ENCODE measurements around the gene ABHD6. TPM values are rescaled to one million over a fixed set of nuclear protein-coding genes. Genes with fewer than 3 reads are reported as not detected.

Gene ABHD6
- total RNA-seq, 2 donors from 2014 or later: 7.5 to 8.6 TPM

DNA sequence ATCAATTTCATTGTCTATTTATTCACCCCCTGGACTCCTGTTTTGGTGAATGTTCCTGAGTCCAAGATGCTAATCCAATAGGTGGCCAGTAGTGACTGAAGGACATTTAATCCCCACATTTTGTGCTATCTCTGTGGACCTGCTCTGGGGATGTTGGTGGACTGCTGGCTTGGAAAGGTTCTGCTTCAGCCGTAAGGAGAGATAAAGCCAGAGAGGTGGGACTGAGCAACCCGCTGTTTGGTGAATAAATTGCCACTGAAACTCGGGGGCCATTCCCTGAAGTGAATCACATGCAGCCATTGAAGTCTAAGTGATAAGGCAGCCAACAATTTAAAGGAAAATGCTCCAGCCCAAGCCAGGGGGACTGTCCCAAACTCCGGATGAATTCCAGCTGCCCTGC, 1.6 kb upstream of the ABHD6 start:
- TF ChIP-seq, protein P1, sequence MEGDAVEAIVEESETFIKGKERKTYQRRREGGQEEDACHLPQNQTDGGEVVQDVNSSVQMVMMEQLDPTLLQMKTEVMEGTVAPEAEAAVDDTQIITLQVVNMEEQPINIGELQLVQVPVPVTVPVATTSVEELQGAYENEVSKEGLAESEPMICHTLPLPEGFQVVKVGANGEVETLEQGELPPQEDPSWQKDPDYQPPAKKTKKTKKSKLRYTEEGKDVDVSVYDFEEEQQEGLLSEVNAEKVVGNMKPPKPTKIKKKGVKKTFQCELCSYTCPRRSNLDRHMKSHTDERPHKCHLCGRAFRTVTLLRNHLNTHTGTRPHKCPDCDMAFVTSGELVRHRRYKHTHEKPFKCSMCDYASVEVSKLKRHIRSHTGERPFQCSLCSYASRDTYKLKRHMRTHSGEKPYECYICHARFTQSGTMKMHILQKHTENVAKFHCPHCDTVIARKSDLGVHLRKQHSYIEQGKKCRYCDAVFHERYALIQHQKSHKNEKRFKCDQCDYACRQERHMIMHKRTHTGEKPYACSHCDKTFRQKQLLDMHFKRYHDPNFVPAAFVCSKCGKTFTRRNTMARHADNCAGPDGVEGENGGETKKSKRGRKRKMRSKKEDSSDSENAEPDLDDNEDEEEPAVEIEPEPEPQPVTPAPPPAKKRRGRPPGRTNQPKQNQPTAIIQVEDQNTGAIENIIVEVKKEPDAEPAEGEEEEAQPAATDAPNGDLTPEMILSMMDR (conservative IDR thresholded peaks at IDR 0.05): no peak
- H3K4me1 ChIP-seq (ENCODE audit: control insufficient read depth, insufficient read depth, low read length): no peaks in the 10 kb centered on the region
- Mint-ChIP-seq H3K4me3 (peak overlapping the region; percentile 80), H3K36me3 (ENCODE audit: low read depth) (no peaks in the 10 kb centered on the region), H3K27ac (no peak overlapping the region), H3K9me3 (no peaks in the 10 kb centered on the region), H3K4me1 (peaks cover 20% of the 10 kb centered on the region), H3K27me3 (ENCODE audit: insufficient read depth) (peaks cover 30% of the 10 kb centered on the region)
- H3K27ac ChIP-seq (ENCODE audit: low read depth, low read length): no peak overlapping the region
- no peak overlapping the region for H3K9ac ChIP-seq (ENCODE audit: extremely low read depth, low read length, poor library complexity, severe bottlenecking)
- no peaks in the 10 kb centered on the region for H3K9me3 ChIP-seq (ENCODE audit: control insufficient read depth, low read length)
- DNase-seq: no peak
- no peak overlapping the region for H3K4me3 ChIP-seq (ENCODE audit: low read length)
- no peaks in the 10 kb centered on the region for H3K36me3 ChIP-seq (ENCODE audit: control insufficient read depth, insufficient read depth, low read length)
- H3K27me3 ChIP-seq (ENCODE audit: control insufficient read depth, insufficient read depth, low read length, poor library complexity, severe bottlenecking): peaks cover 52% of the 10 kb centered on the region
- WGBS, 2 experiments (ENCODE audit: insufficient coverage in 1 of 2, insufficient read length in 1 of 2): 84% methylated on average over 4 of the region's 4 CpGs

DNA sequence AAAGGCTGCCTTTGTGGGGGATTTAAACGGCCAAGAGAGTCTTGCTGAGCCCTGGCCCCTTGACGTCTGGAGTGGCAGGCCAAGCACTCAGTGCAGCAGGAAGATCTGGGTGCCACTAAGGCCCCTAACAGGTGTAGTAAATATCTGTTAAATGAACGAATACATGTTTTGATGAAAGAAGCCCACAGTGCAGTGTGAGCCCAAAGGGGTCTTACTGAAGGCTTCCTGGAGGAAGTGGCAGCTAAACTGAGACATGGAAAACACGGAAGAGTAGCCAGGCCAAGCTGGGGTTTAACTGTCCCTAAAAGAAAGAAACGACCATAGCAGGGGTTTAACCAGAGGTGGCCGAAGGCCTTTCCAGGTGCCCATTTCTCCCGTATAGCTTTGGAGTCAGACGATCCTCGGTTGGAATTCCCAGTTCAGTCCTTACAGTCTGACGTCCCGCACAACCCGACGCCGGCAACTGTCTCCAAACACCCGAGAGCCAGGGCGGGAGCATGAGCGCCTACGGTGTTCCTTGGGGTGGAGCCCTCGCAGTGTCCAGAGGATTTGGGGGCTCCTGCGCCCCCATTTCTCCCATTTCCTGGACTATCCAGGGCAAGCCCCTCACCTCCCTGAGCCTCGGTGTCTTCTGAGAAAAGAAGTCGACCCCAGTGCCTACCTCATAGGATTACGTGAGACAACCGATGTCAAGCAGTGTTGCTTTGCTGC, 910 bp upstream of the ABHD6 start:
- Mint-ChIP-seq H3K27me3 (ENCODE audit: insufficient read depth) (peaks cover 30% of the 10 kb centered on the region), H3K4me3 (peak overlapping the region; percentile 80), H3K9me3 (no peaks in the 10 kb centered on the region), H3K27ac (peak overlapping the region; percentile 90), H3K36me3 (ENCODE audit: low read depth) (no peaks in the 10 kb centered on the region), H3K4me1 (peaks cover 20% of the 10 kb centered on the region)
- Histone ChIP-seq H3K9ac (ENCODE audit: extremely low read depth, low read length, poor library complexity, severe bottlenecking) (no peak overlapping the region), H3K27me3 (ENCODE audit: control insufficient read depth, insufficient read depth, low read length, poor library complexity, severe bottlenecking) (peaks cover 44% of the 10 kb centered on the region), H3K27ac (ENCODE audit: low read depth, low read length) (no peak overlapping the region), H3K9me3 (ENCODE audit: control insufficient read depth, low read length) (no peaks in the 10 kb centered on the region), H3K4me1 (ENCODE audit: control insufficient read depth, insufficient read depth, low read length) (no peaks in the 10 kb centered on the region), H3K36me3 (ENCODE audit: control insufficient read depth, insufficient read depth, low read length) (no peaks in the 10 kb centered on the region), H3K4me3 (ENCODE audit: low read length) (peak overlapping the region; percentile 86)
- TF ChIP-seq, protein P1 (conservative IDR thresholded peaks at IDR 0.05): no peak
- WGBS, 2 experiments (ENCODE audit: insufficient coverage in 1 of 2, insufficient read length in 1 of 2): 30 to 41% methylated on average over 13 to 24 of the region's 24 CpGs
- peak; percentile 80 for DNase-seq

DNA sequence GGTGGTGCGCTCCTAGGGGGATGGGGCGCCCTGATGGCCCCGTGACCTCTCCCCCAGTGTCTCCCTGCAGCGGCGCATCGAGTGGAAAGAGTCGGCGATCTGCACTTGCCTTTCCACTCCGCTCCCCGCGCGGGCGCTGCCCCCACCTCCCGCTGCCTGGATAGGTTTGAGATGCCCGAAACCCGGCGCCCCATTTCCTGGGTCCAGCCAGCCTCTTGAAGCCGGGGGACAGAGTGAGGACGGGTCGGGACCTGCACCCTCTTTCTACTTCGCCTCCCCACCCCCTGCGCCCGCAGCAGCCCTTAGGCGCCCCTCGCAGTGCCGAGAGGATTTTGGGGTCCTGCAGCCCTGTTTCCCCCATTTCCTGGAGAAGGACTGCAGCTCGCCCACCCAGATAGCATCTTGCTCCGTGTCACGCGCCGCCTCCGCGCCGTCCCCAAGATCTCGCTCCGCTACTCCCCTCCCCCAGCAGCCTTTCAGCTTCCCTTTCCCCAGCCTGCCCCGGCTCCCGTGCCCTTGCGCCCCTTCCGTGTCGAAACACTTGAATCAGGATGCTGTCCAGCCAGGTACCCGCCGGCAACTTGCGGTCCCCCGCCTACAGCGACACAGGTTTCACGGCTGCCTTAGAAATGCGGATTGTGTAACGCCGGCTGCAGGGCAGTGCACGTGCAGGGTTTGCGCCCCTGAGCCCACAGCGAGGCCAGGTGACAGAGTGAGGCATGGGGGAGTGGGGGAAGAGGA, 519 bp downstream of the ABHD6 start:
- 0 to 1% methylated on average over 28 to 53 of the region's 53 CpGs for WGBS, 2 experiments (ENCODE audit: insufficient coverage in 1 of 2, insufficient read length in 1 of 2)
- Histone ChIP-seq H3K27me3 (ENCODE audit: control insufficient read depth, insufficient read depth, low read length, poor library complexity, severe bottlenecking) (peaks cover 38% of the 10 kb centered on the region), H3K4me3 (ENCODE audit: low read length) (peak overlapping the region; percentile 86), H3K36me3 (ENCODE audit: control insufficient read depth, insufficient read depth, low read length) (no peaks in the 10 kb centered on the region), H3K9me3 (ENCODE audit: control insufficient read depth, low read length) (no peaks in the 10 kb centered on the region), H3K9ac (ENCODE audit: extremely low read depth, low read length, poor library complexity, severe bottlenecking) (peak overlapping the region; percentile 41), H3K4me1 (ENCODE audit: control insufficient read depth, insufficient read depth, low read length) (no peaks in the 10 kb centered on the region), H3K27ac (ENCODE audit: low read depth, low read length) (no peak overlapping the region)
- Mint-ChIP-seq H3K36me3 (ENCODE audit: low read depth) (no peaks in the 10 kb centered on the region), H3K4me3 (peak overlapping the region; percentile 80), H3K27me3 (ENCODE audit: insufficient read depth) (peaks cover 27% of the 10 kb centered on the region), H3K27ac (no peak overlapping the region), H3K9me3 (no peaks in the 10 kb centered on the region), H3K4me1 (peaks cover 20% of the 10 kb centered on the region)
- TF ChIP-seq, protein P1 (conservative IDR thresholded peaks at IDR 0.05): no peak
- DNase-seq: peak; percentile 77

Data from endodermal cell (in vitro differentiated cells).